OCI-LY3 (cell line): ENCODE measurements around the gene NOS1AP.
"Not testable (repeated sequence)": the region's sequence is repeated elsewhere in the genome, so short reads cannot be mapped to it uniquely, and the experiment has no call there.

Source experiments
- H2AFZ ChIP-seq: fragments of 200-600, 300-600 bp; shearing (Covaris generic); 2 replicates; pipeline ENCODE4 v1.6.0; 2014; ENCODE audit warnings: antibody characterized with exemption, low read depth, low read length
- H3K27ac ChIP-seq: fragments of 200-600, 300-600 bp; sonication (generic); 2 replicates; pipeline ENCODE4 v1.5.1; 2014; ENCODE audit warnings: mild to moderate bottlenecking, low read length, moderate library complexity, mixed read lengths
- H3K27me3 ChIP-seq: fragments of 200-600, 300-600 bp; sonication (generic); 2 replicates; pipeline ENCODE4 v1.6.1; 2014; ENCODE audit warnings: low read depth, low read length, mixed read lengths
- H3K36me3 ChIP-seq: fragments of 200-600, 300-600 bp; sonication (generic); replicated peaks from 2 replicates; pipeline ENCODE3; 2014; ENCODE audit warnings: low read depth, low read length, mixed read lengths
- H3K4me1 ChIP-seq: fragments of 300-600, 200-600 bp; sonication (generic); 2 replicates; pipeline ENCODE4 v1.6.1; 2014; ENCODE audit warnings: low read length, mixed read lengths
- H3K4me2 ChIP-seq: fragments of 200-600, 300-600 bp; sonication (generic); 2 replicates; pipeline ENCODE4 v1.6.1; 2014; ENCODE audit warnings: low read length, mixed read lengths
- H3K4me3 ChIP-seq: fragments of 300-600, 200-600 bp; sonication (generic); 2 replicates; pipeline ENCODE4 v1.5.1; 2014; ENCODE audit warnings: antibody characterized with exemption, mild to moderate bottlenecking, low read length, moderate library complexity
- H3K79me2 ChIP-seq: fragments of 300-600, 200-600 bp; shearing (Covaris generic); 2 replicates; pipeline ENCODE4 v1.6.1; 2014; ENCODE audit warnings: mild to moderate bottlenecking, low read length, mixed read lengths
- H3K9ac ChIP-seq: fragments of 300-600, 200-600 bp; shearing (Covaris generic); 2 replicates; pipeline ENCODE4 v1.6.0; 2014; ENCODE audit warnings: mild to moderate bottlenecking, low read length, moderate library complexity
- H3K9me3 ChIP-seq: fragments of 200-600, 300-600 bp; shearing (Covaris generic); 2 replicates; pipeline ENCODE4 v1.6.1; 2014; ENCODE audit warnings: low read length, mixed read lengths; ENCODE audit not compliant: insufficient read depth
- H4K20me1 ChIP-seq: fragments of 200-600, 300-600 bp; sonication (generic); 2 replicates; pipeline ENCODE4 v1.6.1; 2016; ENCODE audit warnings: low read length, mixed read lengths; ENCODE audit not compliant: insufficient read depth
- EZH2phosphoT487 ChIP-seq: fragments of 200-600 bp; shearing (Covaris generic); IDR thresholded peaks from 2 replicates; pipeline ENCODE4 v1.6.1; 2018; ENCODE audit warnings: antibody characterized with exemption, mixed run types, low read depth
- TF ChIP-seq, protein P1 (sequence below): fragments of 200-600, 300-600 bp; sonication (generic); IDR thresholded peaks from 2 replicates; pipeline ENCODE4 v1.5.1; 2014; ENCODE audit warnings: antibody characterized with exemption, low read length, low read depth

Gene NOS1AP

DNA sequence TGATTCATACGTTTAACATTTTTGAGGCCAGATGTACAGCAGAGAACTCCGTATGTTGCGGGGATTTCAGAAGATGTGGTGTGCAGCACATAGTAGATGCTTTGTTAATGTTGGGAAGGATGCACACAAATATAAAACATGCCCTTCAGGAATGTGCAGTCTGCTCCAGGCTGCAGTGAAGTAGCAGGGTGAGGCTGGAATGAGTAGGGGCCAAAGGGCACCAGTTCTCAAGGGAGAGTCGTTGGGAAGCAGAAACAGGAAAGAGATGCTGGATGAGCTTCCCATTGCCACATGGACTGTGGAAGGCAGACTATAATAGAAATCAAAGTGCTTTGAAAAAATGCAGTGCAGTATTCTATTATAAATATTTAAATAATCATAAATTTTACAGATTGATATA is 126.9 kb downstream of the NOS1AP start:
- TF ChIP-seq, protein P1, sequence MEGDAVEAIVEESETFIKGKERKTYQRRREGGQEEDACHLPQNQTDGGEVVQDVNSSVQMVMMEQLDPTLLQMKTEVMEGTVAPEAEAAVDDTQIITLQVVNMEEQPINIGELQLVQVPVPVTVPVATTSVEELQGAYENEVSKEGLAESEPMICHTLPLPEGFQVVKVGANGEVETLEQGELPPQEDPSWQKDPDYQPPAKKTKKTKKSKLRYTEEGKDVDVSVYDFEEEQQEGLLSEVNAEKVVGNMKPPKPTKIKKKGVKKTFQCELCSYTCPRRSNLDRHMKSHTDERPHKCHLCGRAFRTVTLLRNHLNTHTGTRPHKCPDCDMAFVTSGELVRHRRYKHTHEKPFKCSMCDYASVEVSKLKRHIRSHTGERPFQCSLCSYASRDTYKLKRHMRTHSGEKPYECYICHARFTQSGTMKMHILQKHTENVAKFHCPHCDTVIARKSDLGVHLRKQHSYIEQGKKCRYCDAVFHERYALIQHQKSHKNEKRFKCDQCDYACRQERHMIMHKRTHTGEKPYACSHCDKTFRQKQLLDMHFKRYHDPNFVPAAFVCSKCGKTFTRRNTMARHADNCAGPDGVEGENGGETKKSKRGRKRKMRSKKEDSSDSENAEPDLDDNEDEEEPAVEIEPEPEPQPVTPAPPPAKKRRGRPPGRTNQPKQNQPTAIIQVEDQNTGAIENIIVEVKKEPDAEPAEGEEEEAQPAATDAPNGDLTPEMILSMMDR: no peak
- TF ChIP-seq EZH2phosphoT487: no peak
- Histone ChIP-seq H3K4me3 (no peak overlapping the region), H3K9me3 (no peaks in the 10 kb centered on the region), H3K79me2 (no peaks in the 10 kb centered on the region), H4K20me1 (no peaks in the 10 kb centered on the region), H3K36me3 (no peaks in the 10 kb centered on the region), H3K27me3 (peaks cover 35% of the 10 kb centered on the region), H3K27ac (no peak overlapping the region), H3K4me2 (no peak overlapping the region), H3K9ac (no peak overlapping the region), H3K4me1 (no peaks in the 10 kb centered on the region), H2AFZ (no peak overlapping the region)

DNA sequence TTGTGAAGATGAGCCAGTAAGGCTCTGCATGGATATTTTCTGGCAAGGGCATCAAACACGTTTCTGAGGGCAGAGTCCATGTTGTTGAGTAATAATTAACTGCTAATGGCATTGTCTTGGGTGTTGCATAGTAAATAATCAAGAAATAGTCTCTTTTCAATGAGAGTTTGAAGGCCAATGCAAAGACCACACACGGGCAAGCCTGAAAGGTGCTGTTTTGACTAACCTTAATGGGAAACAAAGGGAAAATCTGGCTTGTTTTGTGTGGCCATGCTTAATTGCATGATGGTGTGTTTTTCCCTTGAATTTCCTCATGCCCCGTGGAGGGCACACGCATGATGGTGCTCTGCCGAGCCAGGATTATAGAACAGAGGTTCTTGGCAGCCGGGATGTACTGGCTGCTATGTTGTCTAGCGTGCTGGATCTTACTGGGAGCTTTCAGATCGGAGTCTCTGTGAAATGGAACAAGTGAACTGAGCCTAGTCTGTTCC is 127.6 kb downstream of the NOS1AP start:
- Histone ChIP-seq H3K79me2 (no peaks in the 10 kb centered on the region), H3K27ac (no peak overlapping the region), H4K20me1 (no peaks in the 10 kb centered on the region), H3K4me3 (no peak overlapping the region), H3K9me3 (no peaks in the 10 kb centered on the region), H3K4me1 (no peaks in the 10 kb centered on the region), H3K4me2 (no peak overlapping the region), H3K9ac (no peak overlapping the region), H3K27me3 (peaks cover 37% of the 10 kb centered on the region), H2AFZ (no peak overlapping the region), H3K36me3 (no peaks in the 10 kb centered on the region)
- TF ChIP-seq, protein P1: no peak
- no peak for TF ChIP-seq EZH2phosphoT487

DNA sequence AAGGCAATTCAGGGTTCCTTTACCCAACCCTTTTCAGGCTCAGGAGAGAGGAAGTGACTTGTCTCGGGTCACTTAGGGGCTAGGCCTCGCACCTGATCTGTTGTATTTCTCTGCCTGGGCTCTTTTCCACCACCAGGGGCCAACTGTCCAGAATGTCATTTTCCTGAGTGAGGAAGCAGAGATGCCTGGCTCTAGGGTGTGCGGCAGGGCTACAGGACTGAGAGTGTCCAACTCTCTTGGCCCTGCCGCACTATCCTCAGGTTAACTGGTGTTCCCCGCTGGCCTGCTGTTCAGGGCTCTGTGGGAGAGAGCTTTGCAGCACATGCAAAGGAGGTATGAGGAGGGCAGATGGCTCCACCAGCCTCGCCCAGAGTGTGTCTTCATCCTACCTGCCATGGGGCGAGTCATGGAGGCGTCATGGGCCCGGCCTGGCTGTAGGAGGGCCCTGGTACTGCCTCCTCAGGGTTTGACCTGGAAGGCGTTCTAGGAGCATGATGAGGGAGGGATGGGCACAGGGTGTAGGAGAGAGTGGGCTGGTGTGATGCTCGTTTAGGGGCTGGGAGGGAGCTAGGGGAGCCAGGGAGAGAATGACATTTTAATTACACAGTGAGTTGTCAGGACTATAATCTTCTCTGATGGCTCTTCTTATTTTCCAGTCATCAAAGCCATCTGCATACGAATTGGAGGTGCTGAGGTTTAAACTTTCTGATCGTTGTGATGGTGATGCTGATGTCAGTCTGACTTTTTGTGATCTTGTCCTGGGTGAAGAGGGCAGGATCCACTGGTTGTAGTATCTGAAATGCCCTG is 128.3 kb downstream of the NOS1AP start:
- TF ChIP-seq, protein P1: no peak
- no peak for TF ChIP-seq EZH2phosphoT487
- Histone ChIP-seq H3K27me3 (peaks cover 40% of the 10 kb centered on the region), H3K9ac (no peak overlapping the region), H2AFZ (no peak overlapping the region), H3K36me3 (no peaks in the 10 kb centered on the region), H4K20me1 (no peaks in the 10 kb centered on the region), H3K4me2 (no peak overlapping the region), H3K4me3 (no peak overlapping the region), H3K79me2 (no peaks in the 10 kb centered on the region), H3K27ac (no peak overlapping the region), H3K4me1 (no peaks in the 10 kb centered on the region), H3K9me3 (no peaks in the 10 kb centered on the region)

DNA sequence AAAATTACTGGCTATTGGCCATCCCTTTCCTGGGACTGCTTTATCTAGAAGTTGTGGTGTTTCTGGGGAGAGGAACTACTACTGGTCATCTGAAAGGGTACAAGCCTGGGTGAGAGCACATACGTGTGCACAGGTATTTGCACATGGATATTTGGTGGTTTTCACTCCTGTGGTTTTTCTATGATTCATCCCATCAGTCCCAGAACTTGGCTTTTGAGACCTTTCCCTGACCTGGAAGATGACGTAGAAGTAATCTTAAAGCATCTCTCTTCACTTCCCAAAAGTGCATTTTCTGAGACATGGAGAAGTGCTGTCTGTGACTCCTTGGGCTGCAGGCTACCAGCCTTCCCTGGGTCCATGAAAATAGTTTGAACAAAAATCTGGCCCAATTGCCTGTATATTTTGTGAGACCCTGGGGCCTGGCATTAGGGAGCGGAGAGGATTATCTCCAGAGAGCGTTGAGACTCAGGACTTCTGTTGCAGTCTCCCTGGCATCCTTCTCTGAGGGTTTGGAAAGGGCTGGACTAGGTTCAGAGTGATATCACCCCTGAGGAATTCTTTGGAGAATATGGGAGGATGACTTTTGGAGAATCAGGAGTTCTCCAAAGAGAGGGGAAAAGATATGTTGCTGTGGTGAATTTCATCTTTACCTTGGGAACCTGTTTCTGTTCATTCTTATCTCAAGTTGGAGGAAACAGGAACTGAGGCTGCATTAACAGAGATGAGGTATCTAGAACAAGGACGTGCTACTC is 130.8 kb downstream of the NOS1AP start:
- Histone ChIP-seq H3K27ac (no peak overlapping the region), H3K4me3 (no peak overlapping the region), H3K9me3 (no peaks in the 10 kb centered on the region), H3K9ac (no peak overlapping the region), H3K4me2 (no peak overlapping the region), H3K36me3 (no peaks in the 10 kb centered on the region), H2AFZ (no peak overlapping the region), H3K27me3 (peaks cover 41% of the 10 kb centered on the region), H3K4me1 (no peaks in the 10 kb centered on the region), H4K20me1 (no peaks in the 10 kb centered on the region), H3K79me2 (no peaks in the 10 kb centered on the region)
- TF ChIP-seq, protein P1: no peak
- TF ChIP-seq EZH2phosphoT487: no peak

DNA sequence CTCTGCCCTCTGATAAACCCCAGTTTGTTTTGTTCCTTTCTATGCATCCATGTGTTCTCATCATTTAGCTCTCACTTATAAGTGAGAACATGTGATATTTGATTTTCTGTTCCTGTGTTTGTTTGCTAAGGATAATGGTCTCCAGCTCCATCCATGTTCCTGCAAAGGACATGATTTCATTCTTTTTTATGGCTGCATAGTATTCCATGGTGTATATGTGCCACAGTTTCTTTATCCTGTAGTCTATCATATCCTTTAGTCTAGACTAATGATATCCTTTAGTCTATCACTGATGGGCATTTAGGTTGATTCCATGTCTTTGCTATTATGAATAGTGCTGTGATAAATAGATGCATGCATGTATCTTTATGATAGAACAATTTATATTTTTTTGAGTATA is 131.6 kb downstream of the NOS1AP start:
- not testable (repeated sequence) for H3K4me3 ChIP-seq, H4K20me1 ChIP-seq, H3K27ac ChIP-seq, H3K9ac ChIP-seq, H3K4me1 ChIP-seq, H3K9me3 ChIP-seq, H3K36me3 ChIP-seq, H3K79me2 ChIP-seq, H3K4me2 ChIP-seq, H2AFZ ChIP-seq
- H3K27me3 ChIP-seq: peaks cover 41% of the 10 kb centered on the region
